B cell (primary cell): ENCODE data around the gene PCNX3.

Source experiments
- EZH2 ChIP-seq: IDR thresholded peaks from 2 replicates; pipeline ENCODE4 v1.6.1; 2012; ENCODE audit warnings: borderline replicate concordance, low read depth, mild to moderate bottlenecking, moderate library complexity, low read length; ENCODE audit not compliant: insufficient read depth, poor library complexity, severe bottlenecking
- TF ChIP-seq, protein P1 (sequence below): fragments of 200-600 bp; IDR thresholded peaks from one replicate; pipeline ENCODE4 v1.8.0; 2022; ENCODE audit warnings: antibody characterized with exemption, mild to moderate bottlenecking

DNA sequence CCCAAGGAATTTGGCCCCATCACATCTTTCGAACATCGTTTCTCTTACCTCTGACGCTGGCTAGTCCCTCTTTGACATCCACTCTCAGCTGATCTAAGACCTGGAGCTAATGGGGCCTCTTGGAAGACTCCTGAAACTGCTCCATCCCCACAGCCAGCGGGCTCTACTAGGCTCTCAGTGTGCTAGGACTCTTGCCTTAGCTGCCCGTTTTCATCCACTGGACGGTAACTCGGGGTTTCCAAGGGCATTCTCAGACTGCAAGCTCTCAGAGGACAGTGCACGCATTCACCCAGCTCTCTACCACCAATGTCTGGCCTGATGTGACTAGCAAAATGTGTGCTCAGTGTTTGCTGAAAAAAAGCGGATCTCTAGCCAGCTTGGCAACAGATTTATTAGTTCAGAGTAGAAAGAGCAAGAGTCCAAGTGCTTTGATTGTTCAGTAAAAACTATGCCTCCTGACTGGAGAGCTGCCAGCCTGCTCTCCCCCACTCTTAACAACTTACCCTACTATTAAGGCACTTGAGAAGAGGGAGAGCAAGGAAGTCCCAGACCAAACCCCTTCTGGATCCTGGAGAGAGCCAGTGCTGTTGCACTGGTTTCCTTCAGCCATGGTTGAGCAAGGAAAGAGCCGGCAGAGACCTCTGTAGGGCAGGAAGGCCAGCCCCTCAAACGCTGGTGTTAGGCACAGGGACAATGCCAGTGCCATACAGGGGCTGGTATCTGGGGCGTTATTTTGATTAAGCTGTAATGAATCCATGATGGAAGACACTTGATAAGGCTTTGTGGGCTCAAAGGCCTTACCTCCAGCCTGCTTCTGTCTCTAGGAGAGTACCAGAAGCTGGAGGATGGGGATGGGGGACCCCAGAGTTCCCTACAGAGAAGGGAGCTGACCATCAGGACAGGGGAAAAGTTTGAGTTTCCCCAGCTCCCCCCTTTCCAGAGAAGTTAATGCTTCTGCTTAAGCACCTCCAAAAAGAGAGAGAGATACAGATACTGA lies 38.0 kb downstream of the PCNX3 start:
- TF ChIP-seq, protein P1, sequence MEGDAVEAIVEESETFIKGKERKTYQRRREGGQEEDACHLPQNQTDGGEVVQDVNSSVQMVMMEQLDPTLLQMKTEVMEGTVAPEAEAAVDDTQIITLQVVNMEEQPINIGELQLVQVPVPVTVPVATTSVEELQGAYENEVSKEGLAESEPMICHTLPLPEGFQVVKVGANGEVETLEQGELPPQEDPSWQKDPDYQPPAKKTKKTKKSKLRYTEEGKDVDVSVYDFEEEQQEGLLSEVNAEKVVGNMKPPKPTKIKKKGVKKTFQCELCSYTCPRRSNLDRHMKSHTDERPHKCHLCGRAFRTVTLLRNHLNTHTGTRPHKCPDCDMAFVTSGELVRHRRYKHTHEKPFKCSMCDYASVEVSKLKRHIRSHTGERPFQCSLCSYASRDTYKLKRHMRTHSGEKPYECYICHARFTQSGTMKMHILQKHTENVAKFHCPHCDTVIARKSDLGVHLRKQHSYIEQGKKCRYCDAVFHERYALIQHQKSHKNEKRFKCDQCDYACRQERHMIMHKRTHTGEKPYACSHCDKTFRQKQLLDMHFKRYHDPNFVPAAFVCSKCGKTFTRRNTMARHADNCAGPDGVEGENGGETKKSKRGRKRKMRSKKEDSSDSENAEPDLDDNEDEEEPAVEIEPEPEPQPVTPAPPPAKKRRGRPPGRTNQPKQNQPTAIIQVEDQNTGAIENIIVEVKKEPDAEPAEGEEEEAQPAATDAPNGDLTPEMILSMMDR = no peak
- TF ChIP-seq EZH2 = no peak
